Measurements from ENCODE around the gene BRSK2. TPM values are rescaled to one million over a fixed set of nuclear protein-coding genes. Genes with fewer than 3 reads are reported as not detected.

Gene BRSK2
- total and polyA plus RNA-seq, 9 of the 15 experiments (the other 6 are each of a cell fraction or from before 2014, with no cell fraction given): 0.06 to 0.52 (median 0.18) TPM; not detected in 5

DNA sequence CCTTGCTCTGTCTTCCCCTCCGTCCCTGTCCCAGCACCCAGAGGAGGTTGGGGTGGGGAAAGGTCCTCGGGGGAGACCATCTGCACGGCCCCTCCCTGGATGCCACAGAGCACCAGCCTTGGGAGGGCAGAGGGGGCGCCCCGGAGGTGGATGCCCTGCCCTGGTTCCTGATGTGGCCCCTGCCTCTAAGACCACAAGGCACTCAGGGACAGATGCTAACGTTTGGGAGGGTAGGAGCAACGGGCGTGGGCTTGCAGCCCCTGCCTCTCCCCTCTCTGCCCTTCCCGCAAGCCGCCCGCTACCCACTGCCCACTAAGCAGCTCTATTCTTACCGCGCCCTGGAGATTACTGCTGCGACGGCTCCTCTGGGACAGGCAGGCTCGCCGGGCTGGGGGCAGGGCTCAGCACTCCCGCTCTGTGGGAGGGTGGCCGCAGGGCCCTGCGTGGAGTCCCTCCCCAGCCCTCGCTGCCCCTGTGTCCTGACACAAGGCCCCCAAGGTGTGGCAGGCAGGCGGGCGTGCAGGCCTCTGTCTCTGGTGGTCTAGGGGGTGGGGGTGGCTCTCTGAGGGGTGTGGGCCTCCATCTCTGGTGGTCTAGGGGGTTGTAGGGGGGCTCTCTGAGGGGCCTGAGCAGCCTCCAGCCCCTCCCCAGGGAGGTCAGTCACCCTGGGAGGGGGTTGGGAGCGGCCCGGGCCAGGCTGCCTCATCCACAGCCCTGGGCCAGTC, 14.9 kb downstream of the BRSK2 start:
- FAIRE-seq (no peak), DNase-seq (ENCODE audit: extremely low read depth in 1 of 4, low spot score in 3 of 4) (no peak), ATAC-seq (no peak)
- ChIA-PET POLR2A (no interaction called here), CTCF (ENCODE audit: low intra/inter-chr PET ratio) (interaction anchor here (0.6 kb wide), 1 partner anchor 80 kb away, joined by 3 read pairs; no protein-coding TSS in a partner anchor)
- Histone ChIP-seq H3K9ac (ENCODE audit: insufficient read depth in 1 of 2, low read depth in 2 of 2, low read length in 2 of 2) (no peak overlapping the region), H3K36me3 (ENCODE audit: control insufficient read depth, insufficient read depth, low read length) (no peaks in the 10 kb centered on the region), H3K79me2 (ENCODE audit: control insufficient read depth, insufficient read depth, low read length) (no peaks in the 10 kb centered on the region), H4K20me1 (replicated peaks; ENCODE audit: control insufficient read depth, insufficient read depth, low read length) (peaks cover 14% of the 10 kb centered on the region), H3K9me3 (replicated peaks; ENCODE audit: control insufficient read depth, insufficient read depth, low read depth, low read length) (no peaks in the 10 kb centered on the region), H3K27me3 (ENCODE audit: control insufficient read depth in 2 of 2, insufficient read depth in 2 of 2, low read length in 2 of 2) (peaks cover 0 to 44% of the 10 kb centered on the region in 2 experiments; a peak in 2 of 5 replicates), H3K4me3 (no peak overlapping the region), H3K27ac (ENCODE audit: extremely low read depth, low read depth, low read length) (no peak overlapping the region), H3K4me1 (replicated peaks in 1 of 2; ENCODE audit: control insufficient read depth in 2 of 2, insufficient read depth in 2 of 2, low read length in 2 of 2) (peaks cover 0 to 24% of the 10 kb centered on the region in 2 experiments; a peak in 2 of 5 replicates), H3K9me1 (ENCODE audit: control insufficient read depth, insufficient read depth, low read length) (no peaks in the 10 kb centered on the region), H2AFZ (ENCODE audit: low read depth, low read length) (no peak overlapping the region), H3K4me2 (ENCODE audit: insufficient read depth, low read length) (no peak overlapping the region)
- no TSS peak for BruUV-seq (replicated peaks)
- intact Hi-C loops (cut with micrococcal nuclease) (no loop called here), in situ Hi-C loops (cut with MboI) (no loop called here)
- WGBS (ENCODE audit: insufficient coverage, low coverage, missing lambda C conversion rate): 3% methylated on average over 25 of the region's 25 CpGs
- TF ChIP-seq PTRF (tag; IDR thresholded peaks at IDR 0.05) (no peak), SRF (CRISPR knock-in tag; IDR thresholded peaks at IDR 0.05) (no peak), TAF15 (IDR thresholded peaks at IDR 0.05; ENCODE audit: low read depth, low read length) (no peak), SPI1 (IDR thresholded peaks at IDR 0.05; ENCODE audit: borderline replicate concordance, low read depth, low read length) (no peak), MCM5 (IDR thresholded peaks at IDR 0.05; ENCODE audit: low read depth) (no peak), FOXA3 (CRISPR knock-in tag; conservative IDR thresholded peaks at IDR 0.05 in 1 of 2, IDR thresholded peaks at IDR 0.05 in 1 of 2) (no peak)
- TF ChIP-seq, protein P1, sequence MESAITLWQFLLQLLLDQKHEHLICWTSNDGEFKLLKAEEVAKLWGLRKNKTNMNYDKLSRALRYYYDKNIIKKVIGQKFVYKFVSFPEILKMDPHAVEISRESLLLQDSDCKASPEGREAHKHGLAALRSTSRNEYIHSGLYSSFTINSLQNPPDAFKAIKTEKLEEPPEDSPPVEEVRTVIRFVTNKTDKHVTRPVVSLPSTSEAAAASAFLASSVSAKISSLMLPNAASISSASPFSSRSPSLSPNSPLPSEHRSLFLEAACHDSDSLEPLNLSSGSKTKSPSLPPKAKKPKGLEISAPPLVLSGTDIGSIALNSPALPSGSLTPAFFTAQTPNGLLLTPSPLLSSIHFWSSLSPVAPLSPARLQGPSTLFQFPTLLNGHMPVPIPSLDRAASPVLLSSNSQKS (CRISPR knock-in tag; IDR thresholded peaks at IDR 0.05): no peak
- TF ChIP-seq, protein P2, sequence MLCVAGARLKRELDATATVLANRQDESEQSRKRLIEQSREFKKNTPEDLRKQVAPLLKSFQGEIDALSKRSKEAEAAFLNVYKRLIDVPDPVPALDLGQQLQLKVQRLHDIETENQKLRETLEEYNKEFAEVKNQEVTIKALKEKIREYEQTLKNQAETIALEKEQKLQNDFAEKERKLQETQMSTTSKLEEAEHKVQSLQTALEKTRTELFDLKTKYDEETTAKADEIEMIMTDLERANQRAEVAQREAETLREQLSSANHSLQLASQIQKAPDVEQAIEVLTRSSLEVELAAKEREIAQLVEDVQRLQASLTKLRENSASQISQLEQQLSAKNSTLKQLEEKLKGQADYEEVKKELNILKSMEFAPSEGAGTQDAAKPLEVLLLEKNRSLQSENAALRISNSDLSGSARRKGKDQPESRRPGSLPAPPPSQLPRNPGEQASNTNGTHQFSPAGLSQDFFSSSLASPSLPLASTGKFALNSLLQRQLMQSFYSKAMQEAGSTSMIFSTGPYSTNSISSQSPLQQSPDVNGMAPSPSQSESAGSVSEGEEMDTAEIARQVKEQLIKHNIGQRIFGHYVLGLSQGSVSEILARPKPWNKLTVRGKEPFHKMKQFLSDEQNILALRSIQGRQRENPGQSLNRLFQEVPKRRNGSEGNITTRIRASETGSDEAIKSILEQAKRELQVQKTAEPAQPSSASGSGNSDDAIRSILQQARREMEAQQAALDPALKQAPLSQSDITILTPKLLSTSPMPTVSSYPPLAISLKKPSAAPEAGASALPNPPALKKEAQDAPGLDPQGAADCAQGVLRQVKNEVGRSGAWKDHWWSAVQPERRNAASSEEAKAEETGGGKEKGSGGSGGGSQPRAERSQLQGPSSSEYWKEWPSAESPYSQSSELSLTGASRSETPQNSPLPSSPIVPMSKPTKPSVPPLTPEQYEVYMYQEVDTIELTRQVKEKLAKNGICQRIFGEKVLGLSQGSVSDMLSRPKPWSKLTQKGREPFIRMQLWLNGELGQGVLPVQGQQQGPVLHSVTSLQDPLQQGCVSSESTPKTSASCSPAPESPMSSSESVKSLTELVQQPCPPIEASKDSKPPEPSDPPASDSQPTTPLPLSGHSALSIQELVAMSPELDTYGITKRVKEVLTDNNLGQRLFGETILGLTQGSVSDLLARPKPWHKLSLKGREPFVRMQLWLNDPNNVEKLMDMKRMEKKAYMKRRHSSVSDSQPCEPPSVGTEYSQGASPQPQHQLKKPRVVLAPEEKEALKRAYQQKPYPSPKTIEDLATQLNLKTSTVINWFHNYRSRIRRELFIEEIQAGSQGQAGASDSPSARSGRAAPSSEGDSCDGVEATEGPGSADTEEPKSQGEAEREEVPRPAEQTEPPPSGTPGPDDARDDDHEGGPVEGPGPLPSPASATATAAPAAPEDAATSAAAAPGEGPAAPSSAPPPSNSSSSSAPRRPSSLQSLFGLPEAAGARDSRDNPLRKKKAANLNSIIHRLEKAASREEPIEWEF (CRISPR knock-in tag; IDR thresholded peaks at IDR 0.05): no peak
- TF ChIP-seq, protein P3, sequence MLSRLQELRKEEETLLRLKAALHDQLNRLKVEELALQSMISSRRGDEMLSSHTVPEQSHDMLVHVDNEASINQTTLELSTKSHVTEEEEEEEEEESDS (CRISPR knock-in tag; IDR thresholded peaks at IDR 0.05): no peak

All from K562 (cell line).